HCT116 (cell line): ENCODE data around the gene NCOA1. TPM values are rescaled to one million over a fixed set of nuclear protein-coding genes. Genes with fewer than 3 reads are reported as not detected.
A peak's percentile ranks its signal among the peaks of the same experiment; 100 is the strongest.

Experiments used
- ATAC-seq: fragments of 200-7000 bp; cut with Tn5 transposase; 2 replicates; pipeline ENCODE4 v1.9.1; 2020; ENCODE audit warnings: mild to moderate bottlenecking, moderate library complexity
- BruUV-seq: library from RNA; stranded (reverse); fragments of 400-500 nt; replicated peaks from 2 replicates; lab custom pipeline; 2021; lab: Mats Ljungman, UMichigan
- CTCF ChIA-PET: fragments of 300-600 bp; sonication (Branson Sonifier 250); formaldehyde crosslinking; loops from one replicate; lab custom pipeline; 2021; ENCODE audit warnings: antibody characterized with exemption; lab: Charles Lee
- POLR2A ChIA-PET: fragments of 300-600, 350-600 bp; sonication (Branson Sonifier 250); formaldehyde crosslinking; loops from one replicate; lab custom pipeline; 2021; ENCODE audit warnings: antibody characterized with exemption; lab: Charles Lee
- RAD21 ChIA-PET, 2 experiments: fragments of 300-600 bp; sonication (Branson Sonifier 250); formaldehyde crosslinking; loops; one replicate each; lab custom pipeline; 2023; ENCODE audit warnings: low total read pairs in 2 of 2; ENCODE audit not compliant: uncharacterized antibody in 2 of 2, unreplicated experiment in 2 of 2, low non-redundant PET in 1 of 2; lab: Charles Lee
- DNase-seq: peaks from one replicate; pipeline ENCODE4 v3.0.0-alpha.2; 2010; ENCODE audit warnings: low read depth, low spot score
- H2AFZ ChIP-seq: fragments of 200-600 bp; shearing (Covaris generic), sonication (generic); 2 replicates; pipeline ENCODE4 v1.6.1; 2017; ENCODE audit warnings: low read depth, mixed run types, mixed read lengths, antibody characterized with exemption, low read length; ENCODE audit not compliant: poor library complexity, severe bottlenecking
- H3K27ac ChIP-seq: 2 replicates; pipeline ENCODE4 v1.5.1; 2012; ENCODE audit warnings: low read depth, low read length
- H3K27me3 ChIP-seq: fragments of 200-600 bp; sonication (generic); 2 replicates; pipeline ENCODE4 v1.6.1; 2016; ENCODE audit warnings: mixed run types, low read length, mixed read lengths; ENCODE audit not compliant: insufficient read depth
- H3K36me3 ChIP-seq, 2 experiments: fragments of 200-500 bp in 1 of 2; fragments of 200-600 bp in 1 of 2; sonication (Bioruptor generic) in 1 of 2; sonication (generic) in 1 of 2; 2 replicates each; pipeline versions ENCODE4 v1.5.1 to v1.6.1; 2014 to 2016; ENCODE audit warnings: low read length in 2 of 2, inconsistent platforms in 1 of 2, mixed read lengths in 1 of 2, mixed run types in 1 of 2; ENCODE audit not compliant: insufficient read depth in 2 of 2, control insufficient read depth in 1 of 2
- H3K4me1 ChIP-seq, 2 experiments: fragments of 200-600 bp in 1 of 2; sonication (generic) in 1 of 2; 2 replicates each; pipeline versions ENCODE4 v1.5.1 to v1.6.1; 2012 to 2017; ENCODE audit warnings: low read length in 2 of 2, inconsistent platforms in 1 of 2, mild to moderate bottlenecking in 1 of 2, mixed read lengths in 1 of 2, mixed run types in 1 of 2, moderate library complexity in 1 of 2; ENCODE audit not compliant: insufficient read depth in 2 of 2, control insufficient read depth in 1 of 2
- H3K4me2 ChIP-seq: fragments of 200-600 bp; sonication (generic); 2 replicates; pipeline ENCODE4 v1.6.1; 2017; ENCODE audit warnings: mixed run types, low read length, mixed read lengths
- H3K4me3 ChIP-seq, 2 experiments: fragments of 200-600 bp in 1 of 2; sonication (generic) in 1 of 2; replicated peaks in 1 of 2; 2 replicates each; pipeline ENCODE4 v1.5.1; 2011 to 2016; ENCODE audit warnings: low read length in 2 of 2, control low read depth in 1 of 2, low read depth in 1 of 2, mild to moderate bottlenecking in 1 of 2, mixed read lengths in 1 of 2, mixed run types in 1 of 2
- H3K79me2 ChIP-seq: fragments of 200-600 bp; sonication (generic); 2 replicates; pipeline ENCODE4 v1.6.1; 2017; ENCODE audit warnings: mild to moderate bottlenecking, mixed run types, low read length, moderate library complexity, mixed read lengths; ENCODE audit not compliant: insufficient read depth
- H3K9ac ChIP-seq: fragments of 200-600 bp; sonication (generic); 2 replicates; pipeline ENCODE4 v1.6.1; 2016; ENCODE audit warnings: low read length, mixed read lengths
- H3K9me2 ChIP-seq: fragments of 200-600 bp; sonication (generic), shearing (Covaris generic); 2 replicates; pipeline ENCODE4 v1.6.1; 2017; ENCODE audit warnings: mixed run types, mild to moderate bottlenecking, moderate library complexity; ENCODE audit not compliant: insufficient read depth
- H3K9me3 ChIP-seq, 2 experiments: fragments of 200-500 bp in 1 of 2; fragments of 200-600 bp in 1 of 2; sonication (Bioruptor generic) in 1 of 2; sonication (generic) in 1 of 2; 2 replicates each; pipeline ENCODE4 v1.6.1; 2014 to 2017; ENCODE audit warnings: low read length in 2 of 2, mixed read lengths in 2 of 2, inconsistent platforms in 1 of 2, low read depth in 1 of 2, mild to moderate bottlenecking in 1 of 2, mixed run types in 1 of 2, moderate library complexity in 1 of 2; ENCODE audit not compliant: control insufficient read depth in 1 of 2, insufficient read depth in 1 of 2
- H4K20me1 ChIP-seq: fragments of 200-600 bp; sonication (generic), shearing (Covaris generic); 2 replicates; pipeline ENCODE4 v1.6.1; 2017; ENCODE audit warnings: mixed run types, mild to moderate bottlenecking, moderate library complexity; ENCODE audit not compliant: insufficient read depth
- FOSL1 ChIP-seq: IDR thresholded peaks from 2 replicates; pipeline ENCODE4 v1.6.1; 2012; ENCODE audit warnings: low read depth
- JUND ChIP-seq: IDR thresholded peaks from 2 replicates; pipeline ENCODE4 v1.6.1; 2012
- SRF ChIP-seq: IDR thresholded peaks from 2 replicates; pipeline ENCODE4 v1.6.1; 2012; ENCODE audit warnings: low read depth
- TCF7L2 ChIP-seq: IDR thresholded peaks from 2 replicates; pipeline ENCODE4 v1.7.0; 2011; ENCODE audit warnings: borderline replicate concordance, inconsistent platforms; ENCODE audit not compliant: insufficient read depth, insufficient read length; ENCODE audit errors: extremely low read depth
- intact Hi-C: fragments of 100-400 bp; cut with micrococcal nuclease; formaldehyde crosslinking; loops from 2 replicates; pipeline ENCODE4 v1.10.0; 2022
- total RNA-seq: library from RNA; stranded (reverse); gene quantifications from one replicate; pipeline ENCODE4 v1.2.1, GENCODE V29; 2021; ENCODE audit not compliant: unreplicated experiment
- TF ChIP-seq, protein P1 (sequence below): IDR thresholded peaks from 2 replicates; pipeline ENCODE4 v1.6.1; 2012; ENCODE audit warnings: low read depth
- TF ChIP-seq, protein P2 (sequence below): IDR thresholded peaks from 2 replicates; pipeline ENCODE4 v1.6.1; 2012
- TF ChIP-seq, protein P3 (sequence below): IDR thresholded peaks from 2 replicates; pipeline ENCODE4 v1.6.1; 2012
- TF ChIP-seq, protein P4 (sequence below): IDR thresholded peaks from 2 replicates; pipeline ENCODE4 v1.6.1; 2011; ENCODE audit warnings: mild to moderate bottlenecking, low read length, moderate library complexity; ENCODE audit not compliant: insufficient replicate concordance; ENCODE audit errors: extremely low read depth

Gene NCOA1
- total RNA-seq, 1 experiment from 2014 or later = 10.4 TPM

DNA sequence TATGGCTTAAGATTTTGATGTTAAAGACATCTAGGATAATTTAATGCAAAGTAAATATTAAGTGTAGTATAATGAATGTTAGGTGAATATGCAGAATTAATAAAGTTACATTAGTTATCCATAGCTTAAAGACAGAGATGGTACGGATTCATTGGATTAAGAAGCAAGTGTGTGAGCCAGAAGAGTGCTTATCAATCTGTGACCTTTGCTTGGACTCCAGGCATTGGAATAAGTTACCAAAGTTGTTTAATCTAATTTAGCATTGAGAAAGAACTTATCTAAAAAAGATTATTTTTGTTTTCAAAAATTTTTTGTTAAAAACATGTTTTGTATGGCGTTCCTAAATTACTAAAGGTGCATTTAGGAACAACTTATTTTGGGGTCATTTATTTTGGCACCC is 23.8 kb downstream of the NCOA1 start (continued):
- TF ChIP-seq, protein P1, sequence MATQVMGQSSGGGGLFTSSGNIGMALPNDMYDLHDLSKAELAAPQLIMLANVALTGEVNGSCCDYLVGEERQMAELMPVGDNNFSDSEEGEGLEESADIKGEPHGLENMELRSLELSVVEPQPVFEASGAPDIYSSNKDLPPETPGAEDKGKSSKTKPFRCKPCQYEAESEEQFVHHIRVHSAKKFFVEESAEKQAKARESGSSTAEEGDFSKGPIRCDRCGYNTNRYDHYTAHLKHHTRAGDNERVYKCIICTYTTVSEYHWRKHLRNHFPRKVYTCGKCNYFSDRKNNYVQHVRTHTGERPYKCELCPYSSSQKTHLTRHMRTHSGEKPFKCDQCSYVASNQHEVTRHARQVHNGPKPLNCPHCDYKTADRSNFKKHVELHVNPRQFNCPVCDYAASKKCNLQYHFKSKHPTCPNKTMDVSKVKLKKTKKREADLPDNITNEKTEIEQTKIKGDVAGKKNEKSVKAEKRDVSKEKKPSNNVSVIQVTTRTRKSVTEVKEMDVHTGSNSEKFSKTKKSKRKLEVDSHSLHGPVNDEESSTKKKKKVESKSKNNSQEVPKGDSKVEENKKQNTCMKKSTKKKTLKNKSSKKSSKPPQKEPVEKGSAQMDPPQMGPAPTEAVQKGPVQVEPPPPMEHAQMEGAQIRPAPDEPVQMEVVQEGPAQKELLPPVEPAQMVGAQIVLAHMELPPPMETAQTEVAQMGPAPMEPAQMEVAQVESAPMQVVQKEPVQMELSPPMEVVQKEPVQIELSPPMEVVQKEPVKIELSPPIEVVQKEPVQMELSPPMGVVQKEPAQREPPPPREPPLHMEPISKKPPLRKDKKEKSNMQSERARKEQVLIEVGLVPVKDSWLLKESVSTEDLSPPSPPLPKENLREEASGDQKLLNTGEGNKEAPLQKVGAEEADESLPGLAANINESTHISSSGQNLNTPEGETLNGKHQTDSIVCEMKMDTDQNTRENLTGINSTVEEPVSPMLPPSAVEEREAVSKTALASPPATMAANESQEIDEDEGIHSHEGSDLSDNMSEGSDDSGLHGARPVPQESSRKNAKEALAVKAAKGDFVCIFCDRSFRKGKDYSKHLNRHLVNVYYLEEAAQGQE = no peak
- TF ChIP-seq, protein P2, sequence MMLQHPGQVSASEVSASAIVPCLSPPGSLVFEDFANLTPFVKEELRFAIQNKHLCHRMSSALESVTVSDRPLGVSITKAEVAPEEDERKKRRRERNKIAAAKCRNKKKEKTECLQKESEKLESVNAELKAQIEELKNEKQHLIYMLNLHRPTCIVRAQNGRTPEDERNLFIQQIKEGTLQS = no peak
- TF ChIP-seq TCF7L2 (no peak), JUND (no peak), SRF (no peak)

DNA sequence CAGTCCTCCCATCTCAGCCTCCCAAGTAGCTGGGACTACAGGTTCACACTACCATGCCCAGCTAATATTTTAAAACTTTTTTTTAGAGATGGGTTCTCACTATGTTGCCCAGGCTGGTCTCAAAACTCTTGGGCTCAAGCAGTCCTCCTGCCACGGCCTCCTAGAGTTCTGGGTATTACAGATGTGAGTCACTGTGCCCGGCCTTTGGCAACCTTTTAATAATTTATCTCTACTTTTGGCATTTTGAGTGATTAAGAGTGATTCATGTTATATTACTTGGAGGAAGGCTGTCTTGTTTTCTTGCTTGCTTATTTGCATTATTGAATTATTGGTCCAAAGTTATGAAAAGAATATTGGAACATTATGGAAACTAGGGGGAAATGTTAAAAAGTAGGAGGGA is 24.3 kb downstream of the NCOA1 start:
- DNase-seq (no peak), ATAC-seq (peak; percentile 57; the same call in 1 of the 2 replicates)
- peaks cover 0 to 9% of the 10 kb centered on the region in 2 experiments; a peak in 2 of 4 replicates for H3K4me1 ChIP-seq
- POLR2A ChIA-PET = no interaction called here
- RAD21 ChIA-PET = no interaction called here
- CTCF ChIA-PET = interaction anchor here (0.7 kb wide), 1 partner anchor 32 kb away, joined by 3 read pairs; no protein-coding TSS in a partner anchor
- H3K9me2 ChIP-seq = no peaks in the 10 kb centered on the region
- intact Hi-C loops = no loop called here
- H4K20me1 ChIP-seq = no peaks in the 10 kb centered on the region
- H3K4me2 ChIP-seq = peak overlapping the region; percentile 4; the same call in 1 of the 2 replicates
- no peak overlapping the region for H3K4me3 ChIP-seq
- H2AFZ ChIP-seq = no peak overlapping the region
- H3K9ac ChIP-seq = no peak overlapping the region
- TF ChIP-seq FOSL1 (peak; percentile 38; the same call in 1 of the 2 replicates), JUND (peak; percentile 27; the same call in 1 of the 2 replicates)
- TF ChIP-seq, protein P3, sequence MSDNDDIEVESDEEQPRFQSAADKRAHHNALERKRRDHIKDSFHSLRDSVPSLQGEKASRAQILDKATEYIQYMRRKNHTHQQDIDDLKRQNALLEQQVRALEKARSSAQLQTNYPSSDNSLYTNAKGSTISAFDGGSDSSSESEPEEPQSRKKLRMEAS = no peak
- TF ChIP-seq, protein P4, sequence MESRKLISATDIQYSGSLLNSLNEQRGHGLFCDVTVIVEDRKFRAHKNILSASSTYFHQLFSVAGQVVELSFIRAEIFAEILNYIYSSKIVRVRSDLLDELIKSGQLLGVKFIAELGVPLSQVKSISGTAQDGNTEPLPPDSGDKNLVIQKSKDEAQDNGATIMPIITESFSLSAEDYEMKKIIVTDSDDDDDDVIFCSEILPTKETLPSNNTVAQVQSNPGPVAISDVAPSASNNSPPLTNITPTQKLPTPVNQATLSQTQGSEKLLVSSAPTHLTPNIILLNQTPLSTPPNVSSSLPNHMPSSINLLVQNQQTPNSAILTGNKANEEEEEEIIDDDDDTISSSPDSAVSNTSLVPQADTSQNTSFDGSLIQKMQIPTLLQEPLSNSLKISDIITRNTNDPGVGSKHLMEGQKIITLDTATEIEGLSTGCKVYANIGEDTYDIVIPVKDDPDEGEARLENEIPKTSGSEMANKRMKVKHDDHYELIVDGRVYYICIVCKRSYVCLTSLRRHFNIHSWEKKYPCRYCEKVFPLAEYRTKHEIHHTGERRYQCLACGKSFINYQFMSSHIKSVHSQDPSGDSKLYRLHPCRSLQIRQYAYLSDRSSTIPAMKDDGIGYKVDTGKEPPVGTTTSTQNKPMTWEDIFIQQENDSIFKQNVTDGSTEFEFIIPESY = no peak
- H3K9me3 ChIP-seq = no peaks in the 10 kb centered on the region
- H3K36me3 ChIP-seq = no peaks in the 10 kb centered on the region
- no peak overlapping the region for H3K27ac ChIP-seq
- no TSS peak for BruUV-seq
- H3K27me3 ChIP-seq = no peaks in the 10 kb centered on the region
- no peaks in the 10 kb centered on the region for H3K79me2 ChIP-seq
